Muscle layer of duodenum (tissue), 2 donors: ENCODE results near the gene CES1.
"Not testable (repeated sequence)": the region's sequence is repeated elsewhere in the genome, so short reads cannot be mapped to it uniquely, and the experiment has no call there.

Source experiments
- H3K27ac ChIP-seq: one replicate; pipeline ENCODE4 v1.7.0; 2013; ENCODE audit warnings: mild to moderate bottlenecking, low read length
- H3K27me3 ChIP-seq: one replicate; pipeline ENCODE4 v1.7.0; 2013; ENCODE audit warnings: low read depth, mild to moderate bottlenecking, control low read depth, low read length
- H3K36me3 ChIP-seq, 2 donors: one replicate each; pipeline ENCODE4 v1.7.0; 2013; ENCODE audit warnings: low read length in 2 of 2, control low read depth in 1 of 2, mild to moderate bottlenecking in 1 of 2; ENCODE audit not compliant: insufficient read depth in 2 of 2, control insufficient read depth in 1 of 2
- H3K4me1 ChIP-seq, 2 donors: one replicate each; pipeline ENCODE4 v1.7.0; 2013; ENCODE audit warnings: low read length in 2 of 2, mild to moderate bottlenecking in 2 of 2, control low read depth in 1 of 2, moderate library complexity in 1 of 2; ENCODE audit not compliant: insufficient read depth in 2 of 2, control insufficient read depth in 1 of 2
- H3K4me3 ChIP-seq, 2 donors: one replicate each; pipeline ENCODE4 v1.7.0; 2013; ENCODE audit warnings: low read length in 2 of 2, low read depth in 1 of 2, mild to moderate bottlenecking in 1 of 2
- H3K9me3 ChIP-seq, 2 donors: one replicate each; pipeline ENCODE4 v1.7.0; 2013; ENCODE audit warnings: low read length in 2 of 2, control low read depth in 1 of 2, mild to moderate bottlenecking in 1 of 2; ENCODE audit not compliant: control insufficient read depth in 1 of 2
- donor health status: healthy.

Gene CES1

DNA sequence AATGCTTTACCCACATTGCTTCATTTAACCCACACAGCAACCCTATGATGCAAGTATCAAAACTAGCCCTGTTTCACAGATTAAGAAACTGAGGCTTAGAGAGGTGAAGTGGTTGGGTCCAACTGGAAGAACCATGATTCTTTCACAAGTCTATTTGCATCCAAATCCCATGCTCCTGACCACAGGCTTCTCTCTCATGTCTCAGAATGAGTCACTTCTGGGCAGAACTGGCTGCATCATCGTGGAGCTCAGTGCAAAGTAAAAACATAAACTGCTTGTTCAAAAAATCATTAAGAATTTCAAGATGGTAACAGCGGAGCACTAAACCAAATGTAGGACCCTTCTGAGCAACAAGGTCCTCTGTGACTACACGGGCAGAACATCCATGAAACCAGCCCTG lies 20.2 kb upstream of the CES1 start:
- H3K4me1 ChIP-seq = no peaks in the 10 kb centered on the region
- no peak overlapping the region for H3K4me3 ChIP-seq
- H3K27me3 ChIP-seq = no peaks in the 10 kb centered on the region
- no peak overlapping the region for H3K27ac ChIP-seq
- no peaks in the 10 kb centered on the region for H3K36me3 ChIP-seq
- H3K9me3 ChIP-seq = no peaks in the 10 kb centered on the region

DNA sequence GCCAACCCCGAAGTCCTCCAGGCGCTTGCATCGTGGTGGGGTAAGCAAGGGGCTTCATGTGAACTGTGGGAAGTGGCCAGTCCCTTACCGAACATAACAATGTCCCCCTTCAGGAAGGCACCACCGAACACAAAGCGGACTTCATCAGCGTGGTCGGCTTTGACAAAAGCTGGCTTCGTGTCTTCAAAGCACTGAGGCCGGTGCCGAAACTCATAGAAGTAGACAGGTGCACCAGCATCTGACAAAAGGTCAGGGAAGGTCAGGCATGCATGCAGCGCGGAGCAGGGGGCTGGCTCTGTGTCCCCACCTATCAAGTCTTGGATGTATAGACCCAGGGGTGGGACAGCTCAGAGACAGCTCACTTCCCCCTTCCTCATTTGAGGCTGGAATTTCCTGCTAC lies 16.6 kb upstream of the CES1 start:
- no peaks in the 10 kb centered on the region for H3K36me3 ChIP-seq
- H3K4me1 ChIP-seq = no peaks in the 10 kb centered on the region
- H3K4me3 ChIP-seq = no peak overlapping the region
- no peaks in the 10 kb centered on the region for H3K27me3 ChIP-seq
- no peak overlapping the region for H3K27ac ChIP-seq
- H3K9me3 ChIP-seq = no peaks in the 10 kb centered on the region

DNA sequence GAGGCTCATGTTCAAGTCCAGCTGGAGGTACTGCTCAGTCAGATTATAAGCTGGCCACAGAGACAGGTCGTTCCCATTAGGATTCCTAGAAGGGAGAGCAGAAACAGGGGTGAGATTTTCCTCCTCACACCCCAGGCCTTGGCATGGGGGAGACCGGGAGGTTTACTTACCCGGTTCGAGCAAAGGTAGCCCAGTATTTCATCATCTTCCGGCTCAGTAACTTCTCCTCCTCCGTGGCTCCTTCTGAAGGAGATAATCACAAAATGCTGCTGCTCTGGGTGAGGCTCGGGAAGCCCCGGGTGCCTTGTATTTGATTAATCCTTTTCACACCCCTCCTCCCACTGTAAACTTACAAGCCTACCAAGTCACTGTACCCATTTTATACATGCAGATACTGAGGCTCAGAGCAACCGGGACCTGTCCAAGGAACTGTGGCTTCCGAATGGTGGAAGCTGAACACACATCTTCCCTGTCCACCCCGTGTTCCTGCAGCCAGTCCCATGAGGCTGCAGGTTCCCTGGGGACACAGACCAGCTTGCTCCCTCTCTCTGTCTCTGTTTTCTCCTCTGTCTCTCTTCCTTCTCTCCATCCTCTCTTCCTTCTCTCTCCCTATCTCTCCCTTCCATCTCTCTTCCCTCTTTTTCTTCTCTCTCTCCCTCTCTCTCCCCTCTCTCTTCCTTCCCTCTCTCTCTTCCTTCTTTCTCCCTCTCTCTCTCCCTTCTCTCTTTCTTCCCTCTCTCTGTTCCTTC lies 13.9 kb upstream of the CES1 start:
- no peaks in the 10 kb centered on the region for H3K9me3 ChIP-seq

DNA sequence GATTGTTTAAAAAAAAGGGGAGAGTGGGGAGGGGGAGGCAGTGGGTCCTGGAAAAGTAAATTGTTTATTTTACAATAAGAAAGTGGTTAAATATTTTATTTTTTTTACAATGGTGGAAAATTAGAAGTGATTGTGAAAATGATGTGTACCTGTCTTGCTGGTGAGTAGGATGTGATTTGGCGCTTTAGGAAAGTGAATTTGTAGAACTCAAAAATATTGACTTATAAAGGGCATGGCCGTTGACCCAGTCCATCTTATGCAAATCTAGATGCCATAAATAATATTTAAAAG lies 10.2 kb upstream of the CES1 start:
- Histone ChIP-seq H3K4me3 (no peak overlapping the region), H3K36me3 (no peaks in the 10 kb centered on the region), H3K4me1 (no peaks in the 10 kb centered on the region), H3K27me3 (no peaks in the 10 kb centered on the region), H3K9me3 (no peaks in the 10 kb centered on the region), H3K27ac (no peak overlapping the region)

More for the DNA sequence above, 13.9 kb upstream of the CES1 start:
- Histone ChIP-seq H3K27ac (no peak overlapping the region), H3K4me3 (no peak overlapping the region), H3K27me3 (no peaks in the 10 kb centered on the region), H3K36me3 (no peaks in the 10 kb centered on the region), H3K4me1 (no peaks in the 10 kb centered on the region)

DNA sequence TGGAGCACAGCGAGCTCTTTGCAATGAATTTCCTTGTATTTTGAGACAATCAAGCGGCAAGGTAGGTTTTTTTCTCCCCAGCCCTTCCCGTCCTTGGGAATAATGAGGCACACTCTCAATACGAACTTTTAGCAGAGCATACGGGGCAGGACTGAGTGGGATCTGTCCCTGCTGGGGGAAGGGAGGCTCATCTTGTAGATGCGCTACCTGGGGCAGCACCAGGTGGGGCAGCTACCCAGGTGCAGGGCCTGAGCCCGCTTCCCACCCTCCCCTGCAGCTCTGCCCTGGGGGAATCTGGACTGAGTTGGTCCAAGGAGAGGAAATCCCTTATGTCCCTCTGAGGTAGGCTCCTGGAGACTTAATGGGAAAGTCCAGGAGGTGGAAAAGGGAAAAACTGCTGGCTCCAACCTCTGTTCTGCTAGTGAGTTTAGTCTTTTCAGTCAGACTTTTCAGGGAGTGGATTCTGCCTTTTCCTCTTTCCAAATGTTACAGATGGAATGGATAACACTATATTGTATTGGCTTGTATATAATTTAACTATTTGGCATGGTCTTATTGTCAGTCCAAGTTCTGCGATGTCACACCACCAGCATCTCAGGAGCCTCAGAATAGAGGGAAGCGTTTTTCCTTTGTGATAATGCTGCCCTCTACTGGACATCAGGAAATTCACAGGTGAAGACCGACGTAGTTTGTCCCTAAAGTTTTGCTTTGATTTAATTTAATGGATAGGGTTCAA lies 9.6 kb upstream of the CES1 start:
- Histone ChIP-seq H3K27me3 (no peaks in the 10 kb centered on the region), H3K27ac (no peak overlapping the region), H3K4me3 (no peak overlapping the region), H3K36me3 (no peaks in the 10 kb centered on the region), H3K4me1 (no peaks in the 10 kb centered on the region), H3K9me3 (no peaks in the 10 kb centered on the region)

DNA sequence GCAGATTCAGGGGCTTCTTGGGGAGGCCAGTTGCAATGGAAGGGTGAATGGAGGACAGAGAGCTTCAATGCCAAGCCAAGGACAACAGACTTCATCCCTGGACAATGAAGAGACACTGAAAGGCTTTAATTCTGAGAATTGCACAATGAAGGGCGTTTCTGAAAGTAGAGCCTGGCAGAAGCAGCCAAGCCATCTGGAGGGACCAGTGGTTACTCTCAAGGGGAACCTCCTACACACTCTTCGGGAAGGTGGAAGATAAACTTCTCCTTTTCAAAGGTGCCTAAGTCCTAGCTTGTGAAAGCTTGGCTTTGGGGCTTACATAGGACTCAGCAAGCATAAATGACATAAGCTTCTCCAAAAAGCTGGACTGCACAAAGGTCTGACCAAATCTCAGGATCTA lies 6.2 kb upstream of the CES1 start:
- H3K36me3 ChIP-seq = no peaks in the 10 kb centered on the region
- no peaks in the 10 kb centered on the region for H3K4me1 ChIP-seq
- no peaks in the 10 kb centered on the region for H3K27me3 ChIP-seq
- H3K9me3 ChIP-seq = no peaks in the 10 kb centered on the region
- no peak overlapping the region for H3K4me3 ChIP-seq
- no peak overlapping the region for H3K27ac ChIP-seq

DNA sequence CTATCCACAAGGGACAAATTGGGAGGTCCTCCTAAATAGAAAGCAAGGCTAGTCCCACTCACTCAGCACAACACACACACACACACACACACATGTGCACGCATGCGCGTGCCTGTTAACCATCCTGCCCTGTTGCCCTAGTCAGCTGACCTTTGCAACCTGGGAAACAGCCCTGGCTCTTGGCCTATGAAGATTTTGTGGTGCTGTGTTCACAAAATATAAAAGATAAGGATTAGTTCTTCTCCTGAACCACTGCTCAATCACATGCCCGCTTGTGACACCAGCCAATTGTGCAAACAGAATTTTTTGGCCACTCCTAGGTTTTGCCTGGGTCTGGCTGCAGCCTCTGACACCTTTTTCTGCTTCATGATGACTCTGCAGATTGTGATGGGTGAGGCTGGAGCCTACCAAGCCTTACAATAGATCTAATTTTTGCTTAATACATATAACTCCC lies 3.3 kb upstream of the CES1 start:
- H3K27ac ChIP-seq = no peak overlapping the region
- no peak overlapping the region for H3K4me3 ChIP-seq
- peaks cover 0 to 3% of the 10 kb centered on the region in 2 donors for H3K4me1 ChIP-seq
- H3K27me3 ChIP-seq = no peaks in the 10 kb centered on the region
- H3K9me3 ChIP-seq = no peaks in the 10 kb centered on the region
- no peaks in the 10 kb centered on the region for H3K36me3 ChIP-seq

DNA sequence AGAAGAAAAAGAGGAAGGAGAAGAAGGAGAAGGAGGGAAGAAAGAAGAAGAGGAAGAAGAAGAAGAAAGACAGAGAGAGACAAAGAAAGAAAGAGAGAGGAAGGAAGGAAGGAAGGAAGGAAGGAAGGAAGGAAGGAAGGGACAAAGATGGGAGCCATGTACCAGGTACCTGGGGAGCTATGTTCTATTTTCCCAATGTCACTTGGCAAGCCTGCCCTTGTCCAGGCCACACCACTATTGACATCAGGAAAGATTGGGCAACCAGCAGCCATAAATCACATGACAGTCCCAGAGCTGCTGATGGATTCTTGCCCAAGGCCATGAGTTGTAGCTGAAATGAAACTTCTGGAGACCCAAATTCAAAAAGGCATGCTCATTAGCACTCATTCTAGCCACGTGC lies 2.7 kb upstream of the CES1 start:
- Histone ChIP-seq H3K27ac (no peak overlapping the region), H3K27me3 (no peaks in the 10 kb centered on the region), H3K9me3 (no peaks in the 10 kb centered on the region), H3K4me1 (peaks cover 0 to 3% of the 10 kb centered on the region in 2 donors), H3K36me3 (no peaks in the 10 kb centered on the region), H3K4me3 (no peak overlapping the region)

DNA sequence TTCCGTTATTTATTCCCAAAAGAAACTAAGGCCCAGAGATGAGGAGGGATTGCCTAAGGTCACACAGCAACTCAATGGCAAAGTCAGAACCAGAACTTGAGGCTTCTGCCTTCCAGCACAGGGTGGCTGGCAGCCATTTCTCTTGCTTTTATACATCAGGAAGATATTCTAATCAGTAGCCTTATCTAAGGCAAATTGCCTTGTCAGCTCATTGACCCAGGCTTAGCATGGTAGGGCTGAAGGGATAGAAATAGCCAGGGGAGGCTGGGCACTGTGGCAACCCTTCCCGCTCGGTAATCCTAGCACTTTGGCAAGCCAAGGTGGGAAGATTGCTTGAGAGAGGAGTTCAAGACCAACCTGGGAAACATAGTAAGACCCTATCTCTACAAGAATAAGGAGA lies 2.3 kb upstream of the CES1 start:
- not testable (repeated sequence) for H3K36me3 ChIP-seq, H3K27ac ChIP-seq, H3K4me1 ChIP-seq, H3K4me3 ChIP-seq, H3K27me3 ChIP-seq, H3K9me3 ChIP-seq

DNA sequence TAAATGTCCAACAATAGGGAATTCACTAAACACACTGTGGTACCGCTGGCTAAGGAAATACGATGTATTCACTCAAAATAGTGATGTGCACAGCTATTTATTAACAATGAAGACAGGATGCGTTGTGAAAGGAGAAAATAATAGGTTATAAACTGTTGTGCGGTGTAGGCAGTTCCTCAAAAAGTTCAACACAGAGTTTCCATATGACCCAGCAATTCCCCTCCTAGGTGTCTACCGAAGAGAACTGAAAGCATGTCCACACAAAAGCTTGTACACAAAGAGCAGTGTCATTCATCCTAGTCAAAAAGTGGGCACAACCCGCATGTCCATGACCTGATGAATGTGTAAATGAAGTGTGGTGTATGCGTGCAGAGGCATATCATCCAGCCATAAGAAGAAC lies 1.2 kb upstream of the CES1 start:
- no peak overlapping the region for H3K27ac ChIP-seq
- peaks cover 2 to 3% of the 10 kb centered on the region in 2 donors for H3K4me1 ChIP-seq
- no peaks in the 10 kb centered on the region for H3K9me3 ChIP-seq
- H3K4me3 ChIP-seq = no peak overlapping the region
- no peaks in the 10 kb centered on the region for H3K36me3 ChIP-seq
- no peaks in the 10 kb centered on the region for H3K27me3 ChIP-seq

DNA sequence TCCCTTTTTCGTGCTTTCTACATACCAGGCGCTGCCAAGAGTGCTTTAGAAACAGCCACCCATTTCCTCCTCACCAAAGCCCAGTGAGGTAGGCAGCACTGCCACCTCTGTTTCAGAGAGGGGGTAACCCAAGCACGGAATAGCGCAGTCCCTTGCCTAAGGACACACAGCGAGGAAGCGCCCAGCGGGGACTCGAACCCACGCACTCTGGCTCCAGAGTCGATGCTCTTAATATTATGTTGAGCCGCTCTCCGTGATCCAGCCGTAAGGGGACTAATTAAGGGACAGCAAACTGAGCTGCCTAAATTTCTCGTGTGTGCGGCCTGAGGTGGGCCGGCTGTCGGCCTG lies 497 bp downstream of the CES1 start:
- peak overlapping the region; percentile 33 to 41 for H3K4me3 ChIP-seq
- H3K4me1 ChIP-seq = peaks cover 3 to 6% of the 10 kb centered on the region in 2 donors
- no peaks in the 10 kb centered on the region for H3K36me3 ChIP-seq
- H3K27me3 ChIP-seq = no peaks in the 10 kb centered on the region
- H3K27ac ChIP-seq = no peak overlapping the region
- H3K9me3 ChIP-seq = no peaks in the 10 kb centered on the region
